HepG2 (cell line): Measurements from ENCODE around the gene CRAMP1. TPM values are rescaled to one million over a fixed set of nuclear protein-coding genes. Genes with fewer than 3 reads are reported as not detected.

ENCODE experiments used
- ATAC-seq: fragments of 200-7000 bp; cut with Tn5 transposase; 3 replicates; pipeline ENCODE4 v1.9.1; 2020; ENCODE audit warnings: mild to moderate bottlenecking, moderate library complexity
- BruUV-seq: library from RNA; stranded (reverse); fragments of 400-500 nt; replicated peaks from 2 replicates; lab custom pipeline; 2021; lab: Mats Ljungman, UMichigan
- CTCF ChIA-PET: fragments of 300-600 bp; formaldehyde crosslinking; extraction: SDS; loops from one replicate; lab custom pipeline; 2021; ENCODE audit warnings: low total read pairs, inconsistent platforms, low intra/inter-chr PET ratio; lab: Yijun Ruan, JAX
- POLR2A ChIA-PET: fragments of 350-600 bp; sonication (Branson Sonifier 250); formaldehyde crosslinking; loops from one replicate; lab custom pipeline; 2020; ENCODE audit warnings: antibody characterized with exemption, inconsistent platforms; lab: Yijun Ruan, JAX
- DNase-seq: peaks from one replicate; pipeline ENCODE4 v3.0.0-alpha.2; 2015; ENCODE audit warnings: low spot score
- FAIRE-seq: peaks from 3 replicates; lab custom pipeline; 2011; peaks lifted over from hg19 to GRCh38; lab: Jason Lieb, UNC
- H2AFZ ChIP-seq: one replicate; pipeline ENCODE4 v1.6.1; 2011; ENCODE audit warnings: low read length, inconsistent platforms
- H3K27ac ChIP-seq: fragments of 300-600 bp; 3 replicates; pipeline ENCODE4 v1.8.0; 2011; ENCODE audit warnings: mixed run types, mild to moderate bottlenecking, mixed read lengths, low read length, inconsistent platforms; ENCODE audit not compliant: insufficient read depth; ENCODE audit errors: extremely low read length
- H3K27me3 ChIP-seq, 2 experiments: fragments of 200-600 bp in 1 of 2; 2 replicates in 1 of 2; 3 replicates in 1 of 2; pipeline versions ENCODE4 v1.6.0 to v1.8.0; 2011; ENCODE audit warnings: low read length in 2 of 2, mild to moderate bottlenecking in 2 of 2, moderate library complexity in 2 of 2, inconsistent platforms in 1 of 2; ENCODE audit not compliant: insufficient read depth in 2 of 2, control insufficient read depth in 1 of 2
- H3K36me3 ChIP-seq, 2 experiments: fragments of 200-600 bp in 1 of 2; replicated peaks in 1 of 2; 2 replicates in 1 of 2; 3 replicates in 1 of 2; pipeline versions ENCODE4 v1.5.1 to v1.8.0; 2011; ENCODE audit warnings: low read length in 2 of 2, inconsistent platforms in 1 of 2; ENCODE audit not compliant: insufficient read depth in 2 of 2, control insufficient read depth in 1 of 2
- H3K4me1 ChIP-seq: 2 replicates; pipeline ENCODE4 v1.5.1; 2012; ENCODE audit warnings: low read length, inconsistent platforms; ENCODE audit not compliant: insufficient read depth
- H3K4me2 ChIP-seq: 2 replicates; pipeline ENCODE4 v1.6.0; 2011; ENCODE audit warnings: low read depth, low read length, inconsistent platforms
- H3K4me3 ChIP-seq, 3 experiments: fragments of 200-600 bp in 1 of 3; sonication (generic), shearing (Covaris generic) in 1 of 3; replicated peaks in 1 of 3; 2 replicates each; pipeline ENCODE4 v1.5.1; 2011 to 2016; ENCODE audit warnings: low read length in 3 of 3, inconsistent platforms in 2 of 3, low read depth in 2 of 3, mild to moderate bottlenecking in 2 of 3, control low read depth in 1 of 3, mixed read lengths in 1 of 3; ENCODE audit not compliant: insufficient read depth in 1 of 3
- H3K79me2 ChIP-seq: one replicate; pipeline ENCODE4 v1.6.1; 2011; ENCODE audit warnings: low read length, inconsistent platforms; ENCODE audit not compliant: insufficient read depth
- H3K9ac ChIP-seq: 2 replicates; pipeline ENCODE4 v1.6.0; 2011; ENCODE audit warnings: mild to moderate bottlenecking, low read depth, low read length, inconsistent platforms; ENCODE audit not compliant: insufficient read depth
- H3K9me3 ChIP-seq: 2 replicates; pipeline ENCODE4 v1.5.1; 2012; ENCODE audit warnings: mild to moderate bottlenecking, low read length
- H4K20me1 ChIP-seq: 2 replicates; pipeline ENCODE4 v1.6.0; 2011; ENCODE audit warnings: inconsistent platforms, mild to moderate bottlenecking, low read length, moderate library complexity; ENCODE audit not compliant: insufficient read depth
- CSRNP2 ChIP-seq: sonication (generic); formaldehyde crosslinking; conservative IDR thresholded peaks from 2 replicates; pipeline ENCODE4 v1.8.0; 2022; ENCODE audit warnings: low read depth, missing genetic modification reagents
- FOSL2 ChIP-seq: sonication (generic); formaldehyde crosslinking; IDR thresholded peaks from 2 replicates; pipeline ENCODE4 v1.4.0; 2020; ENCODE audit warnings: missing genetic modification reagents
- KDM1A ChIP-seq: IDR thresholded peaks from 2 replicates; pipeline ENCODE4 v1.6.1; 2016; ENCODE audit warnings: missing compliant biosample characterization
- PHF8 ChIP-seq: sonication (generic); formaldehyde crosslinking; IDR thresholded peaks from 2 replicates; pipeline ENCODE4 v1.5.0; 2020; ENCODE audit warnings: missing genetic modification reagents
- SOX6 ChIP-seq, 2 experiments: fragments of 450-650 bp in 1 of 2; sonication (generic) in 1 of 2; formaldehyde crosslinking in 1 of 2; IDR thresholded peaks; 2 replicates each; pipeline versions ENCODE4 v1.4.0 to v1.6.1; 2017 to 2020; ENCODE audit warnings: antibody characterized with exemption in 1 of 2, mild to moderate bottlenecking in 1 of 2, missing genetic modification reagents in 1 of 2
- TCF7 ChIP-seq: sonication (generic); IDR thresholded peaks from 2 replicates; pipeline ENCODE4 v1.6.1; 2016; ENCODE audit warnings: antibody characterized with exemption, low read depth
- TGIF2 ChIP-seq: IDR thresholded peaks from 2 replicates; pipeline ENCODE4 v1.6.1; 2016; ENCODE audit warnings: control low read depth, missing compliant biosample characterization
- ZNF281 ChIP-seq: sonication (generic); formaldehyde crosslinking; IDR thresholded peaks from 2 replicates; pipeline ENCODE4 v1.4.0; 2020; ENCODE audit warnings: missing genetic modification reagents, borderline replicate concordance
- ZNF460 ChIP-seq: sonication (generic); formaldehyde crosslinking; IDR thresholded peaks from 2 replicates; pipeline ENCODE4 v1.5.1; 2020; ENCODE audit warnings: missing genetic modification reagents, mild to moderate bottlenecking, borderline replicate concordance
- ZNF580 ChIP-seq: IDR thresholded peaks from 2 replicates; pipeline ENCODE4 v1.6.1; 2016; ENCODE audit warnings: low read depth, borderline replicate concordance
- ZNF766 ChIP-seq: sonication (generic); formaldehyde crosslinking; IDR thresholded peaks from 2 replicates; pipeline ENCODE4 v1.5.0; 2020; ENCODE audit warnings: missing genetic modification reagents, borderline replicate concordance
- WGBS: methylation state at CpG from one replicate; pipeline ENCODE4 v1.1.6; 2017; ENCODE audit warnings: low lambda C conversion rate; 5-methylcytosine and 5-hydroxymethylcytosine counted together
- in situ Hi-C: cut with HindIII; loops from 2 replicates; pipeline ENCODE4 v1.10.0; 2017; ENCODE audit warnings: low pct_unique_long_range_greater_than_20kb; ENCODE audit not compliant: extremely low pct_ligation_motif_present
- intact Hi-C: fragments of 100-400 bp; cut with micrococcal nuclease; formaldehyde crosslinking; loops from one replicate; pipeline ENCODE4 v1.10.0; 2022; ENCODE audit not compliant: unreplicated experiment
- polyA plus RNA-seq, 8 experiments: library from polyadenylated mRNA; depleted of rRNA in 3 of 8; stranded (reverse) in 7 of 8; unstranded in 1 of 8; fragments of >200 nt; fragmentation: Illumina TruSeq in 4 of 8; extraction: Trizol in 4 of 8; gene quantifications; 2 replicates each; pipeline versions ENCODE4 v1.2.1 to v1.2.3, GENCODE V29; 2011 to 2016; ENCODE audit warnings: low read depth in 4 of 8, missing spikeins in 1 of 8, mixed read lengths in 1 of 8; ENCODE audit not compliant: insufficient read depth in 1 of 8
- total RNA-seq, 5 experiments: library from RNA; depleted of rRNA; stranded (reverse); fragments of >200 nt; fragmentation: Illumina TruSeq; extraction: Trizol; gene quantifications; 2 replicates each; pipeline ENCODE4 v1.2.3, GENCODE V29; 2016; ENCODE audit warnings: low read depth in 1 of 5

The CRAMP1 gene
- total and polyA plus RNA-seq, 2 of the 13 experiments (the other 11 are each of a cell fraction or from before 2014, with no cell fraction given) = 6.8 to 9.7 TPM

GRCh38 chr16:1674751-1675664 is 62.8 kb downstream of the CRAMP1 start:
- 99% methylated on average over 19 of the region's 19 CpGs for WGBS
- peaks cover 18 to 54% of the 10 kb centered on the region in 2 experiments; a peak in 4 of 5 replicates for H3K36me3 ChIP-seq
- DNase-seq (no peak), ATAC-seq (no peak), FAIRE-seq (no peak)
- H3K9ac ChIP-seq = no peak overlapping the region
- peak; percentile 69 for TF ChIP-seq FOSL2 (CRISPR knock-in tag)
- no peak for TF ChIP-seq PHF8 (CRISPR knock-in tag)
- TF ChIP-seq TCF7 = no peak
- no peak overlapping the region for H3K4me3 ChIP-seq
- in situ Hi-C loops (no loop called here), intact Hi-C loops (no loop called here)
- H3K27ac ChIP-seq = no peak overlapping the region
- H3K79me2 ChIP-seq = peaks cover 15% of the 10 kb centered on the region
- no peak overlapping the region for H2AFZ ChIP-seq
- CTCF ChIA-PET = no interaction called here
- H3K4me2 ChIP-seq = no peak overlapping the region
- H3K4me1 ChIP-seq = peaks cover 10% of the 10 kb centered on the region
- POLR2A ChIA-PET = no interaction called here
- no peaks in the 10 kb centered on the region; a peak in 1 of 5 replicates for H3K27me3 ChIP-seq
- no TSS peak for BruUV-seq
- H3K9me3 ChIP-seq = no peaks in the 10 kb centered on the region
- H4K20me1 ChIP-seq = 0 out of 2 replicates have a peak, but pooled peaks cover 5% of the 10 kb centered on the region

GRCh38 chr16:1676661-1677060 is 64.5 kb downstream of the CRAMP1 start:
- Histone ChIP-seq H3K36me3 (peaks cover 10 to 46% of the 10 kb centered on the region in 2 experiments; a peak in 4 of 5 replicates), H2AFZ (no peak overlapping the region), H3K4me2 (no peak overlapping the region), H3K79me2 (peaks cover 32% of the 10 kb centered on the region), H3K9ac (no peak overlapping the region), H3K27me3 (no peaks in the 10 kb centered on the region; a peak in 1 of 5 replicates), H3K4me3 (no peak overlapping the region), H3K4me1 (peaks cover 27% of the 10 kb centered on the region), H3K27ac (no peak overlapping the region), H3K9me3 (no peaks in the 10 kb centered on the region), H4K20me1 (0 out of 2 replicates have a peak, but pooled peaks cover 5% of the 10 kb centered on the region)
- intact Hi-C loops = no loop called here
- ATAC-seq (no peak), DNase-seq (no peak), FAIRE-seq (no peak)
- CTCF ChIA-PET = no interaction called here
- POLR2A ChIA-PET = interaction anchor here (2.0 kb wide), 1 partner anchor 9 kb away, joined by 6 read pairs; no protein-coding TSS in a partner anchor
- in situ Hi-C loops = no loop called here
- BruUV-seq = no TSS peak
- 97% methylated on average over 11 of the region's 12 CpGs for WGBS
- no peak for TF ChIP-seq SOX6 (IDR thresholded peaks at IDR 0.05)
- TF ChIP-seq SOX6 (CRISPR knock-in tag; IDR thresholded peaks at IDR 0.05) = no peak
- no peak for TF ChIP-seq CSRNP2 (CRISPR knock-in tag)
- TF ChIP-seq ZNF766 (CRISPR knock-in tag) = no peak
- no peak for TF ChIP-seq ZNF460 (CRISPR knock-in tag)
- TF ChIP-seq TGIF2 = no peak
- TF ChIP-seq KDM1A (CRISPR knock-in tag) = no peak
- no peak for TF ChIP-seq ZNF580 (CRISPR knock-in tag)
- no peak for TF ChIP-seq TCF7
- TF ChIP-seq ZNF281 (CRISPR knock-in tag) = no peak
